Pons (tissue), 1 donor: ENCODE measurements around the gene C3.

Source experiments
- DNase-seq: peaks from one replicate; pipeline ENCODE4 v3.0.0-alpha.2; 2016; ENCODE audit warnings: low spot score

The C3 gene

GRCh38 chr19:6744381-6745301, 24.2 kb upstream of the C3 start:
- DNase-seq: no peak

GRCh38 chr19:6743714-6744380, 23.4 kb upstream of the C3 start:
- DNase-seq: no peak

DNA sequence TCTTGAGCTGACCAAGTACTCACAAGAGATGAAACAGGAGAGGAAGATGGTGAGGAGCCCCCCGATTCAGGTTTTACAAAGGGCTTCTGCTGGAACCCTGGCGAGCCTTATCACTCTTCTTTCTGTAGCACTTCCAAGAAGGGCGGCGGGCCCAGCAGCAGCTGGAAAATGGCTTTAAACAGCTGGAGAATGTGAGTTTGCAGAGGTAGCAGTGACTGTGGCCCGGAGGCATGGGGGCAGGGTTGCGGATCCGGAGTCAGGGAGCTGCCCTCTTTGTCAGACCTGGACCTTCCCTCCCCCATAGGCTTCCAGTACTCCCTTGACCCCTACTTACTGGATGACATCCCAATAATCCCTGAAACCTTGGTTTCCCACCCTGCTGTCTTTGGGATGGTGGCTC, 22.6 kb upstream of the C3 start:
- DNase-seq: no peak

DNA sequence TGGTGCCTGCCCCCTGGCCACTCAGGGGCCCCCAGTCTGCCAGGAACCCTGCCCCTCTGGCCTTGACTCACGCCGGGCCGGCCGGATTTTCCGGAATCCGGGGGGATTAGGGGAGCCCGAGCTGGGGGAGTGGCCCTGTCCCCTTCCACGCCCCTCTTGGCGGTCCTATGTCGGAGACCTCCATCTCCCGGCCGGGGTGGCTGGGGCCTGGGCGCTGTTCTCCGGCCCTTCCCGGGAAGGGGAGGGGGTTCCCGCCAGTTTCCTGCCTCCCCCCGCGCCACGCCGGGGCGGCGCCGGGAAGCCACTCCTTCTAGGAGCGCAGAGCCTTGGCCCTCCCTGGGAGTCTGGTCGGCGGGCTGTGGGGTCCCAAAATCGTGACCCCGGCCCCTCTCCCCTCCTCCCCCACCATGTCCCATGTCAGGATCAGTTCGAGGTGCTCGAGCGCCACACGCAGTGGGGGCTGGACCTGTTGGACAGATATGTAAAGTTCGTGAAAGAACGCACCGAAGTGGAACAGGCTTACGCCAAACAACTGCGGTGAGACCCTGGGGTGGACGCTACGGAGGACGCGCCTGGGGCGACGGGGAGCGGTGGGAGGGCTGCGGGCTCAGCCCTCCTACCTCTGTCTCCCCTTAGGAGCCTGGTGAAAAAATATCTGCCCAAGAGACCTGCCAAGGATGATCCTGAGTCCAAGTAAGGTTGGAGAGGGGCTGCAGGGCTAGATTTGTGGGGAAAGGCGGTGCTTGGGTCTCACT, 20.3 kb upstream of the C3 start:
- no peak for DNase-seq

- DNase-seq: no peak
These were observed 19.6 kb upstream of the C3 start for GRCh38 chr19:6739883-6740588.

- peak; percentile 75 for DNase-seq
These were observed 19.0 kb upstream of the C3 start, which contains the start of gene TRIP10 for GRCh38 chr19:6739390-6739882. TSS of gene TRIP10 (plus strand) at chr19:6739680. CDS start at chr19:6739762, 82 bp downstream.

- no peak for DNase-seq
These were observed 18.4 kb upstream of the C3 start for GRCh38 chr19:6738787-6739389.

GRCh38 chr19:6737873-6738786, 17.7 kb upstream of the C3 start:
- DNase-seq: peak; percentile 83

GRCh38 chr19:6737284-6737872, 16.9 kb upstream of the C3 start, which contains the start of gene GPR108:
TSS of gene GPR108 (minus strand) at chr19:6737580. CDS start at chr19:6737576, 4 bp downstream.
- peak; percentile 100 for DNase-seq

- DNase-seq: no peak
These were observed 16.4 kb upstream of the C3 start for GRCh38 chr19:6736917-6737283.

GRCh38 chr19:6736169-6736916, 15.9 kb upstream of the C3 start:
- peak; percentile 77 for DNase-seq

GRCh38 chr19:6735181-6735911, 14.9 kb upstream of the C3 start:
- DNase-seq: no peak

GRCh38 chr19:6734096-6734696, 13.7 kb upstream of the C3 start:
- no peak for DNase-seq

DNA sequence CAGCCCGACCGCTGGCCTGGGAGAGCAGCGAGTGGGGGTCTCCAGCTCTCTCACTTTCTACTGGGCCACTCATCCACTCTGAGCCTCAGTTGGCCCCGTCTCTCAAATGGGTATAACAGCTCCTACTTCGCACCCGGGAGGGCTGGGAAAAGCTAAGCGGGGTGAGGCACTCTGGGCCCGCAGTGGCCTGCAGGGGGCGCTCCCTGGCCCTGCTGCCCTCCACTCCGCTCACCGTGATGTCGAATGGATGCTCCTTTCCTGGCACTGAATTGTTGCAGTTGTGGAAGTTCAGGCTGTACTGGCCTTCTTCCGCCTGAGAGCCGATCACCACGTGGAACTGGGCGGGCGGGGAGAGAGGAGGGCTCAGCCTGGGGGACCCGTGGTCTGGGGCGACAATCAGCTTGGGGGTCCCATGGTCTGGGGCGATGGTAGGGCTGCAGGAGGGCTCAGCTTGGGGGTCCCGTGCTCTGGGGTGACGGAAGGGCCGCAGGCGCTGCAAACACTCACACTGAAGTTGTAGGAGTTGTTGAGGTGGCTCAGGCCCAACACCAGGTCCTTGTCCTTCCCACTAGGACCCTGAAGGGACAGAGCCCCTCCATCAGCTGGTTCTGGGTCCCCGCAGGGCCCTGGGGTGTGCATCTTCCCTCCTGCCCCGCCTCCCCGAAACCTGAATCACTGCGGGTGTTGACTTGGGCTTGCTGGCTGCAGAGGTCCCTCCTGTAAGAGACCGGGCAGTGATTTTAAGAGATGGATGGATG, 13.1 kb upstream of the C3 start:
- DNase-seq: no peak

GRCh38 chr19:6732803-6733337, 12.4 kb upstream of the C3 start:
- DNase-seq: no peak

GRCh38 chr19:6731822-6732221, 11.4 kb upstream of the C3 start:
- DNase-seq: no peak
